Endothelial cell of umbilical vein (primary cell): ENCODE measurements around the gene ALG6.

ENCODE experiments used
- CTCF ChIP-seq, 2 donors: IDR thresholded peaks; 1 replicate in 1 of 2; 2 replicates in 1 of 2; pipeline ENCODE4 v1.5.1; 2011; ENCODE audit warnings: low read length in 2 of 2, mild to moderate bottlenecking in 2 of 2, moderate library complexity in 2 of 2, control low read depth in 1 of 2, inconsistent platforms in 1 of 2, low read depth in 1 of 2; ENCODE audit not compliant: insufficient read depth in 1 of 2; ENCODE audit errors: extremely low read depth in 1 of 2
- EZH2 ChIP-seq: IDR thresholded peaks from 2 replicates; pipeline ENCODE4 v1.6.1; 2012; ENCODE audit warnings: borderline replicate concordance, low read depth, mild to moderate bottlenecking, moderate library complexity, low read length, inconsistent platforms; ENCODE audit not compliant: severe bottlenecking
- POLR2A ChIP-seq: IDR thresholded peaks from 2 replicates; pipeline ENCODE4 v1.6.1; 2012; ENCODE audit warnings: low read depth, mild to moderate bottlenecking, control low read depth, low read length
- POLR2AphosphoS5 ChIP-seq: IDR thresholded peaks from 2 replicates; pipeline ENCODE4 v1.6.1; 2012; ENCODE audit warnings: low read depth, mild to moderate bottlenecking, control low read depth, low read length, moderate library complexity; ENCODE audit not compliant: insufficient read depth

GRCh38 chr1:63328781-63329180 is 38.6 kb upstream of the ALG6 start:
- no peak for TF ChIP-seq CTCF (IDR thresholded peaks at IDR 0.05; ENCODE audit: extremely low read depth in 1 of 2, insufficient read depth in 1 of 2, low read depth in 1 of 2, low read length in 2 of 2)
- TF ChIP-seq EZH2, result no peak
- TF ChIP-seq POLR2A, result no peak
- no peak for TF ChIP-seq POLR2AphosphoS5
